Upper lobe of left lung (tissue), 6 donors: ENCODE data around the gene DNAJB5. TPM values are rescaled to one million over a fixed set of nuclear protein-coding genes. Genes with fewer than 3 reads are reported as not detected.

Experiments
- ATAC-seq, 2 donors: fragments of 200-7000 bp; cut with Tn5 transposase; one replicate each; pipeline ENCODE4 v1.9.1; 2022; ENCODE audit warnings: mild to moderate bottlenecking in 2 of 2, moderate library complexity in 2 of 2; ENCODE audit not compliant: low FRiP score in 2 of 2
- DNase-seq, 2 donors: peaks; one replicate each; pipeline ENCODE4 v3.0.0-alpha.2; 2019 to 2020
- H3K27ac ChIP-seq, 4 donors: fragments of 200-600 bp; sonication (generic); one replicate each; pipeline ENCODE4 v1.5.1; 2016 to 2019
- H3K27me3 ChIP-seq, 4 donors: fragments of 200-600 bp; sonication (generic); one replicate each; pipeline ENCODE4 v1.5.1; 2017 to 2019
- H3K36me3 ChIP-seq, 4 donors: fragments of 200-600 bp; sonication (generic); one replicate each; pipeline ENCODE4 v1.5.1; 2016 to 2019
- H3K4me1 ChIP-seq, 4 donors: fragments of 200-600 bp; sonication (generic); one replicate each; pipeline ENCODE4 v1.5.1; 2018 to 2019
- H3K4me3 ChIP-seq, 4 donors: fragments of 200-600 bp; sonication (generic); one replicate each; pipeline ENCODE4 v1.5.1; 2017 to 2019; ENCODE audit warnings: mild to moderate bottlenecking in 2 of 4, moderate library complexity in 1 of 4
- H3K9me3 ChIP-seq, 4 donors: fragments of 200-600 bp; sonication (generic); one replicate each; pipeline ENCODE4 v1.5.1; 2018 to 2019
- CTCF ChIP-seq, 6 experiments: fragments of 450-650 bp in 4 of 6; fragments of 200-600 bp in 2 of 6; sonication (generic) in 2 of 6; IDR thresholded peaks; one replicate each; pipeline ENCODE4 v1.5.1; 2016 to 2019; ENCODE audit warnings: antibody characterized with exemption in 6 of 6
- EP300 ChIP-seq, 4 donors: sonication (generic); formaldehyde crosslinking; IDR thresholded peaks; one replicate each; pipeline ENCODE4 v1.5.1; 2017; ENCODE audit warnings: antibody characterized with exemption in 4 of 4, control low read depth in 2 of 4
- POLR2A ChIP-seq, 4 donors: fragments of 450-650 bp; IDR thresholded peaks; one replicate each; pipeline ENCODE4 v1.5.1; 2016 to 2017; ENCODE audit warnings: antibody characterized with exemption in 4 of 4, mild to moderate bottlenecking in 2 of 4
- POLR2AphosphoS5 ChIP-seq, 2 donors: sonication (generic); formaldehyde crosslinking; IDR thresholded peaks; one replicate each; pipeline ENCODE4 v1.5.1; 2017; ENCODE audit warnings: antibody characterized with exemption in 2 of 2
- WGBS, 2 donors: methylation state at CpG; one replicate each; pipeline ENCODE4 v1.1.5; 2017 to 2018; 5-methylcytosine and 5-hydroxymethylcytosine counted together
- total RNA-seq, 6 donors: library from RNA; depleted of rRNA in 4 of 6; stranded (reverse); fragments of >200 nt in 4 of 6; gene quantifications; one replicate each; pipeline versions ENCODE4 v1.1.0 to v1.2.1, GENCODE V29; 2016 to 2021
- donor health status: DM: no; HTN: no; CAD: no; lungs with moderate emphysema.
- donor health status: DM: no; HTN: yes; CAD: no; lungs with severe emphysema.

The DNAJB5 gene
- total RNA-seq, 6 donors from 2014 or later, result 4.6 to 7.9 (median 6.0) TPM

- 53 to 70% methylated on average over 7 of the region's 7 CpGs for WGBS, 2 donors
- Histone ChIP-seq H3K27me3 (no peaks in the 10 kb centered on the region), H3K4me3 (no peak overlapping the region), H3K9me3 (no peaks in the 10 kb centered on the region), H3K4me1 (peaks cover 0 to 15% (median 6%) of the 10 kb centered on the region in 4 donors), H3K27ac (peak overlapping the region in 3 of 4 donors; percentile 32 to 47 (median 39)), H3K36me3 (no peaks in the 10 kb centered on the region)
- ATAC-seq (peak in 1 of 2 donors; percentile 23), DNase-seq (no peak)
- TF ChIP-seq POLR2AphosphoS5 (IDR thresholded peaks at IDR 0.05) (no peak), CTCF (IDR thresholded peaks at IDR 0.05) (no peak), POLR2A (IDR thresholded peaks at IDR 0.05) (no peak), EP300 (IDR thresholded peaks at IDR 0.05) (no peak)
Observed at GRCh38 chr9:34982361-34982760, 7.2 kb upstream of the DNAJB5 start.

- H3K27ac ChIP-seq, result peak overlapping the region; percentile 29 to 60 (median 52)
- TF ChIP-seq POLR2A (IDR thresholded peaks at IDR 0.05) (no peak), EP300 (IDR thresholded peaks at IDR 0.05) (no peak), POLR2AphosphoS5 (IDR thresholded peaks at IDR 0.05) (no peak), CTCF (IDR thresholded peaks at IDR 0.05) (no peak)
- 87 to 88% methylated on average over 2 of the region's 2 CpGs for WGBS, 2 donors
- ATAC-seq (no peak), DNase-seq (no peak)
- H3K9me3 ChIP-seq, result no peaks in the 10 kb centered on the region
- no peaks in the 10 kb centered on the region for H3K27me3 ChIP-seq
- no peak overlapping the region for H3K4me3 ChIP-seq
- peaks cover 0 to 18% (median 8%) of the 10 kb centered on the region in 4 donors for H3K4me1 ChIP-seq
- H3K36me3 ChIP-seq, result no peaks in the 10 kb centered on the region
Observed at GRCh38 chr9:34983209-34983608, 6.3 kb upstream of the DNAJB5 start.

- Histone ChIP-seq H3K27me3 (no peaks in the 10 kb centered on the region), H3K4me3 (no peak overlapping the region), H3K4me1 (peaks cover 5 to 25% (median 16%) of the 10 kb centered on the region in 4 donors), H3K36me3 (no peaks in the 10 kb centered on the region), H3K9me3 (no peaks in the 10 kb centered on the region), H3K27ac (no peak overlapping the region)
- ATAC-seq (no peak), DNase-seq (no peak)
- TF ChIP-seq CTCF (IDR thresholded peaks at IDR 0.05), result no peak
- 0 to 8% methylated on average over 1 of the region's 1 CpG for WGBS, 2 donors
Observed at GRCh38 chr9:34984049-34984448, 5.5 kb upstream of the DNAJB5 start.

- 19 to 22% methylated on average over 7 of the region's 7 CpGs for WGBS, 2 donors
- ATAC-seq (no peak), DNase-seq (peak in 1 of 2 donors; percentile 61)
- H3K27me3 ChIP-seq, result no peaks in the 10 kb centered on the region
- no peak overlapping the region for H3K27ac ChIP-seq
- H3K4me1 ChIP-seq, result peaks cover 8 to 30% (median 22%) of the 10 kb centered on the region in 4 donors
- no peak for TF ChIP-seq EP300 (IDR thresholded peaks at IDR 0.05)
- peak; percentile 58 to 82 (median 70) for TF ChIP-seq CTCF (IDR thresholded peaks at IDR 0.05)
- H3K9me3 ChIP-seq, result no peaks in the 10 kb centered on the region
- no peaks in the 10 kb centered on the region for H3K36me3 ChIP-seq
- H3K4me3 ChIP-seq, result no peak overlapping the region
Observed at GRCh38 chr9:34985311-34985899, 4.1 kb upstream of the DNAJB5 start.

- no peak overlapping the region for H3K27ac ChIP-seq
- 47 to 89% methylated on average over 1 to 9 of the region's 9 CpGs for WGBS, 2 donors
- no peak overlapping the region for H3K4me3 ChIP-seq
- TF ChIP-seq POLR2AphosphoS5 (IDR thresholded peaks at IDR 0.05) (no peak), POLR2A (IDR thresholded peaks at IDR 0.05) (no peak), CTCF (IDR thresholded peaks at IDR 0.05) (no peak), EP300 (IDR thresholded peaks at IDR 0.05) (no peak)
- peak in 1 of 2 donors; percentile 13 for ATAC-seq
- no peak for DNase-seq
- H3K27me3 ChIP-seq, result no peaks in the 10 kb centered on the region
- no peaks in the 10 kb centered on the region for H3K36me3 ChIP-seq
- H3K4me1 ChIP-seq, result peaks cover 16 to 42% (median 26%) of the 10 kb centered on the region in 4 donors
- H3K9me3 ChIP-seq, result no peaks in the 10 kb centered on the region
Observed at GRCh38 chr9:34986540-34987047, 3.0 kb upstream of the DNAJB5 start.
